Stimulated activated naive CD4-positive, alpha-beta T cell treated with Interleukin-2 at 50 U/mL for 16 hours (primary cell): ENCODE data around the gene LRRC46.

ENCODE experiments used
- DNase-seq: peaks from one replicate; lab custom pipeline; 2025; lab: John Stamatoyannopoulos, UW

The LRRC46 gene

DNA sequence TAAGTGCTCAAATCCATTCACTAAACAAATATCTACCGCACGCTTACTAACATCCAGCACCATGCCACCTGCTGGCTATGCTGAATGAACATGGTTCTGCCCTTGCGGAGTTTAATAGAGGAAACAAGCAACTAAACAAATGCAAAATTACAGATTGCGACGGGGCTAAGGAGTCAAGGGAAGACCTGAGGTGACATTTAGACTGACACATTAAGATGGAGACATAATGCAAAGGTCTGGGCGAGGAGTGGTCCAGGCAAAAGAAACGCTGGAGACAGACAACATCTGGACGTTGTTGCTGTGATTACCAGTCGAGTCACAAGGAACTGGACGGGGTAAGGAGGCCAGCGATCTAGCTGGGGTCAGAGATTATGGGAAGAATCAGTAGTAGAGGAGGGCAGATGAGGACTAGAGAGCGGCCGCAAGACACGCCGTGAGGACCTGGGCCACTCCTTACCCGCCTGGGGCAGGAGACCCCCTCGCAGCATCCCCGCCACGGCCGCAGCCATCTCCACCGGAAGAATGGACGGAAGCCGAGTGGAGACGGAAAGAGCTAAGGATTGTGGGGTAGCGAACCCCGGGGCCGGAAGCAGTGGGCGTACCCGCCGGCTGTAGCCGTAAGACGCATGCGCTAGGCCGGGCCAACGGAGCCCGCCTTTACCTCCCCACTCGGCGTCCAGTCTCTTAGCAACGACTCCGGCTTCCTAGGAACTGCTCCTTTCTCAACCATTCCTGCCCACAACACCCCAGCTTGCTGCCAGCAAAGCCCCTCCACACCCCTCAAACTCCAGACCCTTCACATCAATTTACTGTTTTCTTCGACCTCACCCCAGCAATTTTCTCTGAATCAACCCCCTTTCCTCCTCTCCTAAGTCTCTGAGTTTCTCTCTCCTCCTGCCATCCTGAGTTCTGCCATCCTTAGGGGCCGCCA is at the start of gene LRRC46, which contains the start of gene MRPL10:
LRRC46 (plus strand) TSS at position 668 of the 931 bp plus-strand sequence. CDS start 320 bp downstream, outside the sequence.
MRPL10 (minus strand) TSS at position 539 of the 931 bp plus-strand sequence; CDS start at position 509, 30 bp downstream.
- peak; percentile 90 for DNase-seq

GRCh38 chr17:47785538-47786123 is 45.8 kb upstream of the LRRC46 start:
- DNase-seq: no peak

- peak; percentile 41 for DNase-seq
Observed at GRCh38 chr17:47789611-47790561, 41.6 kb upstream of the LRRC46 start.

DNA sequence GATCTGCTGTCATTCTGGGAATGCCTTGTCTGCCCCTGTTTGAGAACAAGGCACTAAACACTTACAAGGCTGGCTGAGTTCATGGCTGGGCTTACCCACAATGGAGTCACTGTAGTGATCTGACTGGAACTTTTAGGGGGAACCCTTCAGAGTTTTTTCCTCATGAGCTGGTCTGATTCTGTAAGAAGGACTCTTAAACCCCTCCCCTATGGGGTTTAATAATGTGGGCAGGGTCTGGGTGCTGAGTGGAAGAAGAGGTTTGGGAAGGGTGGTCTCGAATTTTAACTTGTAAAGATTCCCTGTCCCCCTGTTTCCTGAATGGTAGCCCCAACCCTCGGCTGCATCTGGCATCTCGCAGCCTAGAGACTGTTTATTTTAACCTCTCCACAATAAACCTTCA is 40.4 kb upstream of the LRRC46 start:
- no peak for DNase-seq

DNA sequence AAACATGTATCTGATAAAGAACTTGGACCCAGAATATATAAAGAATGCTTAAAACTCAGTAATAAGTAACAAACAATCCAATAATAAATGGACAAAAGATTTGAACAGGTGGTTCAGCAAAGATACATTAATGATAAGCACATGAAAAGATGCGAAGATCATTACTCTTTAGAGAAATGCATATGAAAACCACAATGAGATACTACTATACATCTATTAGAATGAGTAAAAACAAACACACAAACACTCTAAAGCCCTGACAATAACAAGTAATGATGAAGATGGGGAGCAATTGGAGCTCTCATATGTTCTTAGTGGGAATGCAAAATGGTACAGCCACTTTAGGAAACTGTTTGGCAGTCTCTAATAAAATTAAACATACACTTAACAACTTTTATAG is 39.0 kb upstream of the LRRC46 start:
- no peak for DNase-seq

- DNase-seq: no peak
Observed at GRCh38 chr17:47792979-47793378, 38.5 kb upstream of the LRRC46 start.

GRCh38 chr17:47797797-47798196 is 33.7 kb upstream of the LRRC46 start:
- DNase-seq: no peak

- no peak for DNase-seq
Observed at GRCh38 chr17:47800686-47801085, 30.8 kb upstream of the LRRC46 start.

DNA sequence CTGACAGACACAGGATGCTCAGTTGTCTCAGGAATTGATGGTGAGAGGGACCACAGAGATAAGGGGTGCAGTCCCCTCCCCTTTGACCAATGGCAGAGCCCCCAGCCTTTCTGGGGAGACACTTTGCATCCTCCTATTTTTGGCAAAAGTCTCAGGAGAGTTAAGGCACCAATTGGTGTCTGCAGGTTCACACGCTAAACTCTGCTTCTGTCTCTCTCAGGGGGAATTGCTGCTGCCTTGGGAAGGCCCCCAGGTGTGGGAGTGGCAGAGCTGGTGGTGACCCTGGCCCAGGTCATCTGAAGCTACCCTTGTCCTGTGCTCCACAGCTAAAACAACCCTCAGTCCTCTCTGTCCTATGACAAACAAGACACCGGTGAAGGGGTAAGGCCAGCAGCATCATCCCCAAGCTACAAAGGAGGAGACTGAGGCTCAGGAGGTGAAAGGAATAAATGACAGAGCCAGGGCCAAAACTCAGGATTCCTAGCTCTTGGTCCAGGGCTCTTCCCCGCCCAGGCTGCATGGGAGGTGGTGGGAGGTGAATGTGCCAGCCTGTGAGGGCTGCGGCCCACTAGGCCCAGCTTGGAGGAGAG is 30.2 kb upstream of the LRRC46 start:
- no peak for DNase-seq

GRCh38 chr17:47801906-47802305 is 29.6 kb upstream of the LRRC46 start:
- DNase-seq: no peak

DNA sequence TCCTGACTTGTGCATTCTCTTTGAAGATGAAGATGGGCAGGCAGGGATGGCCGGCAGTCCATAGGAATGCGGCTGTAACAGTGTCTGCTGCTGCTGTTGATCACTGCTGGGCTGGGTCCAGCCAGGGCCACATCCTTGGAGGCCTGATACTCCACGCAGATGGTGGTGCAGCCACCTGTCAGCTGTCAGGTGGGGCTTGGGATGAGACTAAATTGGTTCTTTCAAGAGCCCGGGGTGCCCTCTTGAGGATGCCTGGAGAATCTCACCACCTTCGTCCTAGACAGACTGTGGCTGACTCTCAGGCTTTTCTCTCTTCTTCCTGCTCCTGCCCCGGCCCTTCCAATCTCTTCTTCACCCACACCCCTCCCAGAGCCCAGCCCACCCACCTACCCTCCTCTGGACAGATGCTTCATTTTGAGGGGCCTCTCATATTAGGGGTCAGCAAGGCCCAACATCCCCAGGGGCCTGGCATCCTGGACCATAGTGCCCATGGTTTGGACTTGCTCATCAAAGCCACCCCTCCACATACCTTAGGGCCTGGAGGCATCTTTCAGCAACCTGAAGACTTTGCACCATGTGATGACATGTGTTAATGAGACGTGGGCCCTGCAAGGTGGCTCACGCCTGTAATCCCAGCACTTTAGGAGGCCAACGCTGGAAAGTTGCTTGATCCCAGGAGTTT is 29.0 kb upstream of the LRRC46 start:
- DNase-seq: peak; percentile 48

DNA sequence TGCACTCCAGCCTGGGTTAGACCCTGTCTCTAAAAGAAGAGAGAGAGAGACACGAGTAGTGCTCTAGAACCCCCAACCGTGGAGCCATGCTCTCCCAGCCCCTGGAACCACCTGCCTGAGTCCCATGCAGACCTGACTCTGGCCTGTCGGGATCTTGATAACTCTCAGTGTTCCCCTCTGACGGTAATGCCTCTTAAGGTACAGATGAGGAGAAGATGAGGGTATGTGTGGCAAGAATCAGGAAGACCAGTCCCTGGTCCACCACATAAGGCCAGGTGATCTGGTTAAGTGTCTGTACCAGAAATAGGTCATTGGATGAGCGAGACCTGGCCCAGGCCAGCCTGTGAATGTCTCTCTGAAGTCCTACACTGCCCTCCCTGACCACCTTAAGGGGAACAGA is 28.3 kb upstream of the LRRC46 start:
- no peak for DNase-seq

- no peak for DNase-seq
Observed at GRCh38 chr17:47803751-47804150, 27.7 kb upstream of the LRRC46 start.

GRCh38 chr17:47804461-47804860 is 27.0 kb upstream of the LRRC46 start:
- DNase-seq: no peak

GRCh38 chr17:47806026-47806912 is 25.2 kb upstream of the LRRC46 start:
- no peak for DNase-seq

DNA sequence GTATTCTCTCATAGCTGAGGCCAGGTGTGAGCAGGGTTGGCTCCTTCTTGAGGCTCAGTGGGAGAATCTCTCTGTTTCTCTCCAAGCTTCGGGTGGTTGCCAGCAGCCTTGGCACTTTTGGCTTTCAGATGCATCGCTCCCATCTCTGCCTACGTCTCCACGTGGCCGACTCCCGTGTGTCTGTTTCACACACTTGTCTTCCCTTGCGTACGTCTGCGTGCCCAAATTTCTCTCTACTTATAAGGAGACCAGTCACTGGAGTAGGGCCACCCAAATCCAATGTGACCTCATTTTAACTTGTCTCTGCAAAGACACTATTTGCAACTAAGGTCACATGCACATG is 24.6 kb upstream of the LRRC46 start:
- no peak for DNase-seq

- no peak for DNase-seq
Observed at GRCh38 chr17:47807421-47807820, 24.0 kb upstream of the LRRC46 start.

DNA sequence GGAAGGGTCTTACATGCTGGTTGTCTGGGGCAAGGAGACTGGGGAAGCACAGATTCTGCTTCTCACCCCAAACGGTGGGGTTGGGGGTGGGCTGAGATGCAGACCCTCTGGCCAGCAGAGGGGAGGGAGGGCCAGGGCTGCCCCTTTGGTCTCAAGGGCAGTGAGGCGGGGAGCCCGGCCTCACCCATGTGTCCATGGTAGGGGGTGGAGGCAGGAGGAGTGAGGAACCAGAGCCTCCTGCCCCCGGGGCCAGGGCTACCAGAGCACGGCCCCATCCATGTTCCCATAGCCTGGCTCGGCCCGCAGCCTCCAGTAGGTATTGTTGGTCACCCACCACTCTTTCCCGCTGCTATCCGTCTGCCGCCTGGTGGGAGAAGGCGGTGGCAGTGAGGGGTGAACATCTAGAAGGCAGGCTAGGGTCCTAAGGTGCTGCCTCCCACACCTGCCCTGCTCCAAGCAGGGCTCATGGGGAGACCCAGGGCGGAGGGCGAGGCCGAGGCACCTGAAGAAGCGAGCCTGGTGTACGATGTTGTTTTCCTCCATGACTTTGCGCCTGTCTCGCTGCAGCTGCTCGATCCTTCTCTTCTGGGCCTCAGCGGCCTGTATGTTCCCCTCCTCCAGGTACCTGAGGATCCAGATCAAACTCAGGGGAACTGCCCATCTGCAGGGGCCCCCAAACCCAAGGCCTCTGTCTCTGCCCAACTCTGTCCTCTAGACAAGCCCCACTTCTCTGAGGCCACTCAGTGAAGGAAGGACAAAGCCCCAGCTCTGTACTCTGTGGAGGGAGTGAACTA is 23.2 kb upstream of the LRRC46 start:
- no peak for DNase-seq

DNA sequence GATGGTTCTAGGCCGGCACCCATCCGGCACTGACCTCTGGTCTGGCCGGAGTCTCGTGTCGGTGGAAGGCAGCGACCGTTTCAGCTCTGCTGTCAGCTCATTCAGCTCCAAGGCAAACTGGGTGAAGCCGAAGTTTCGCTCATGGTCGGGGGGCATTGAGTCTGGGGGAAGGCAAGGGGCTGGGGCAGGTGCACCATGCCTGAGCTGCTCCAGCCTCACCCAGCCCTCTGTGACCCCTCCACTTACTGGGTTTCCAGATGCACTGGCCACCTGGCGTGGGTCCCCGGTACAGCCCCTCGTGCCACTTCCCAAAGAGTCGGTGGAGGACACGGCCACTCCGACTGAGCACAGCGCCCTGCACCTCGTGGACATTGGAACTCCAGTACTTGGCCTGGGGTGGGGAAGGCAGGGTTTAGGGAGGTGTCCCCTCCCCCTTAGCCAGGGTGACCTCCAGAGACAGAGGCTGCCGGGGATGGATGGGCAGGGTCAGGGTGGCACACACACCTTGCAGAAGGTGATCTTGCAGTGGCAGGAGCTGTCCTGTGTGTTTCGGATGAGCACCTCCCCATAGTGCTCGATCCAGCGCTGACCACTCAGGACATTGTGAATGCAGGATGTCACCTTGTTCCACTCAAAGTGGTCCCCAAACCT is 22.5 kb upstream of the LRRC46 start:
- no peak for DNase-seq
